ENCODE data around the gene CLTCL1. TPM values are rescaled to one million over a fixed set of nuclear protein-coding genes. Genes with fewer than 3 reads are reported as not detected.

The CLTCL1 gene
- total and polyA plus RNA-seq, 9 of the 15 experiments (the other 6 are each of a cell fraction or from before 2014, with no cell fraction given) = 1.1 to 11.7 (median 5.0) TPM

DNA sequence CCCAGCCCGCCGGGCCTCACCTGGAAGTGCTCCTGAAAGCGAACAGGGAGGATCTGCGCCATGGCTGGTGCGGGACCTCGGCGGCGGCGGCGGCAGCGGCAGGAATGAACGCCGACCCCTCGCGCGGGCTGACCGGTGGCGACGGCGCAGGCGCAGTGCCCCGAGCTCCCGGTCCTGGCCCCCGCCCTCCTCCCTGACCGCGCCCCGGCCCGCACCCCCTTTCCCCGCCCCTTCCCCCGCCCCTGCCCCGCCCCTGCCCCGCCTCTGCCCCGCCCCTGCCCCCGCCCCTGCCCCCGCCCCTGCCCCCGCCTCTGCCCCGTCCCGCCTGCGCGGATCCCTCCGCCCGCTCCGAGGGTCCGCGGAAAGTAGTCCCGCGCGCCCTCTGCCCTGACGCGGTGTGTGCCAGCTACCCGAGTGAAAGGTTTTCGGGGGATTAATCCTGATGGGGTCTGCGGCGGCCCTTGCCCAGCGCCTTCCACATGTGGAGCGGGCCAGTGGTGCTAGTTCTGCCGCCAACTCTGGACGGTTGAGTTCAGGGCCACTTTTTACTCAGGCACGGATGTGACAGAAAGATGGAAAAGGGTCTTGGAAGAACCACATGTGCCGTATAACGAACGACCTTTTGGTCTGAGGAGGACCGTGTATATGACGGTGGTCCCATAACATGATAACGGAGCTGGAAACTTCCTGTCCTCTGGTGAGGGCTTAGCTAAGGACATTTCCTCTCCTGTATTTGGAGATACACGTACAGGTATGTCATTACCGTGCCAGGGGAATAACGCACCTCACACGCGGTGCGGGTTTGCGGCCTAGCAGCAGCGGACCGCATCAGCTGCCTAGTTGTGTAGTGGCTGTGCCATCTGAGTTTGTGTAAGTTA is at the start of gene CLTCL1 (continued):
- peak; percentile 88 for TF ChIP-seq PHF20 (IDR thresholded peaks at IDR 0.05; ENCODE audit: partially characterized antibody)
- TF ChIP-seq CSDE1 (IDR thresholded peaks at IDR 0.05) = peak in 1 of 2 experiments; percentile 76; a peak in 3 of 4 replicates
- peak; percentile 72 for TF ChIP-seq SOX6 (IDR thresholded peaks at IDR 0.05)
- TF ChIP-seq ZNF212 (CRISPR knock-in tag; IDR thresholded peaks at IDR 0.05) = no peak
- TF ChIP-seq, protein P1, sequence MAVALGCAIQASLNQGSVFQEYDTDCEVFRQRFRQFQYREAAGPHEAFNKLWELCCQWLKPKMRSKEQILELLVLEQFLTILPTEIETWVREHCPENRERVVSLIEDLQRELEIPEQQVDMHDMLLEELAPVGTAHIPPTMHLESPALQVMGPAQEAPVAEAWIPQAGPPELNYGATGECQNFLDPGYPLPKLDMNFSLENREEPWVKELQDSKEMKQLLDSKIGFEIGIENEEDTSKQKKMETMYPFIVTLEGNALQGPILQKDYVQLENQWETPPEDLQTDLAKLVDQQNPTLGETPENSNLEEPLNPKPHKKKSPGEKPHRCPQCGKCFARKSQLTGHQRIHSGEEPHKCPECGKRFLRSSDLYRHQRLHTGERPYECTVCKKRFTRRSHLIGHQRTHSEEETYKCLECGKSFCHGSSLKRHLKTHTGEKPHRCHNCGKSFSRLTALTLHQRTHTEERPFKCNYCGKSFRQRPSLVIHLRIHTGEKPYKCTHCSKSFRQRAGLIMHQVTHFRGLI (CRISPR knock-in tag; IDR thresholded peaks at IDR 0.05) = peak; percentile 66; the same call in 1 of the 2 replicates
- no peak for TF ChIP-seq HNRNPH1 (optimal IDR thresholded peaks at IDR 0.05; ENCODE audit: low read depth, low read length)
- peak; percentile 99 for TF ChIP-seq KDM2B (CRISPR knock-in tag; IDR thresholded peaks at IDR 0.05)
- TF ChIP-seq PRPF4 (IDR thresholded peaks at IDR 0.05; ENCODE audit: insufficient read depth, low read depth, low read length, poor library complexity, severe bottlenecking) = no peak
- TF ChIP-seq, protein P2, sequence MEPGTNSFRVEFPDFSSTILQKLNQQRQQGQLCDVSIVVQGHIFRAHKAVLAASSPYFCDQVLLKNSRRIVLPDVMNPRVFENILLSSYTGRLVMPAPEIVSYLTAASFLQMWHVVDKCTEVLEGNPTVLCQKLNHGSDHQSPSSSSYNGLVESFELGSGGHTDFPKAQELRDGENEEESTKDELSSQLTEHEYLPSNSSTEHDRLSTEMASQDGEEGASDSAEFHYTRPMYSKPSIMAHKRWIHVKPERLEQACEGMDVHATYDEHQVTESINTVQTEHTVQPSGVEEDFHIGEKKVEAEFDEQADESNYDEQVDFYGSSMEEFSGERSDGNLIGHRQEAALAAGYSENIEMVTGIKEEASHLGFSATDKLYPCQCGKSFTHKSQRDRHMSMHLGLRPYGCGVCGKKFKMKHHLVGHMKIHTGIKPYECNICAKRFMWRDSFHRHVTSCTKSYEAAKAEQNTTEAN (CRISPR knock-in tag; IDR thresholded peaks at IDR 0.05) = peak; percentile 90; the same call in 1 of the 2 replicates
- TF ChIP-seq, protein P3, sequence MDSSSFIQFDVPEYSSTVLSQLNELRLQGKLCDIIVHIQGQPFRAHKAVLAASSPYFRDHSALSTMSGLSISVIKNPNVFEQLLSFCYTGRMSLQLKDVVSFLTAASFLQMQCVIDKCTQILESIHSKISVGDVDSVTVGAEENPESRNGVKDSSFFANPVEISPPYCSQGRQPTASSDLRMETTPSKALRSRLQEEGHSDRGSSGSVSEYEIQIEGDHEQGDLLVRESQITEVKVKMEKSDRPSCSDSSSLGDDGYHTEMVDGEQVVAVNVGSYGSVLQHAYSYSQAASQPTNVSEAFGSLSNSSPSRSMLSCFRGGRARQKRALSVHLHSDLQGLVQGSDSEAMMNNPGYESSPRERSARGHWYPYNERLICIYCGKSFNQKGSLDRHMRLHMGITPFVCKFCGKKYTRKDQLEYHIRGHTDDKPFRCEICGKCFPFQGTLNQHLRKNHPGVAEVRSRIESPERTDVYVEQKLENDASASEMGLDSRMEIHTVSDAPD (CRISPR knock-in tag; IDR thresholded peaks at IDR 0.05) = no peak
- TF ChIP-seq ZNF3 (CRISPR knock-in tag; IDR thresholded peaks at IDR 0.05) = no peak
- TF ChIP-seq, protein P4, sequence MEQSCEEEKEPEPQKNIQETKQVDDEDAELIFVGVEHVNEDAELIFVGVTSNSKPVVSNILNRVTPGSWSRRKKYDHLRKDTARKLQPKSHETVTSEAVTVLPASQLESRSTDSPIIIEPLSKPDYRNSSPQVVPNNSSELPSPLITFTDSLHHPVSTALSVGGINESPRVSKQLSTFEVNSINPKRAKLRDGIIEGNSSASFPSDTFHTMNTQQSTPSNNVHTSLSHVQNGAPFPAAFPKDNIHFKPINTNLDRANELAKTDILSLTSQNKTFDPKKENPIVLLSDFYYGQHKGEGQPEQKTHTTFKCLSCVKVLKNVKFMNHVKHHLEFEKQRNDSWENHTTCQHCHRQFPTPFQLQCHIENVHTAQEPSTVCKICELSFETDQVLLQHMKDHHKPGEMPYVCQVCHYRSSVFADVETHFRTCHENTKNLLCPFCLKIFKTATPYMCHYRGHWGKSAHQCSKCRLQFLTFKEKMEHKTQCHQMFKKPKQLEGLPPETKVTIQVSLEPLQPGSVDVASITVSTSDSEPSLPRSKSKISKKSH (CRISPR knock-in tag; IDR thresholded peaks at IDR 0.05) = no peak; the same call in 1 of the 2 replicates
- peak; percentile 14; the same call in 1 of the 2 replicates for TF ChIP-seq EP300 (IDR thresholded peaks at IDR 0.05; ENCODE audit: low read length)
- TF ChIP-seq ZNF174 (CRISPR knock-in tag; IDR thresholded peaks at IDR 0.05) = no peak
- TF ChIP-seq, protein P5, sequence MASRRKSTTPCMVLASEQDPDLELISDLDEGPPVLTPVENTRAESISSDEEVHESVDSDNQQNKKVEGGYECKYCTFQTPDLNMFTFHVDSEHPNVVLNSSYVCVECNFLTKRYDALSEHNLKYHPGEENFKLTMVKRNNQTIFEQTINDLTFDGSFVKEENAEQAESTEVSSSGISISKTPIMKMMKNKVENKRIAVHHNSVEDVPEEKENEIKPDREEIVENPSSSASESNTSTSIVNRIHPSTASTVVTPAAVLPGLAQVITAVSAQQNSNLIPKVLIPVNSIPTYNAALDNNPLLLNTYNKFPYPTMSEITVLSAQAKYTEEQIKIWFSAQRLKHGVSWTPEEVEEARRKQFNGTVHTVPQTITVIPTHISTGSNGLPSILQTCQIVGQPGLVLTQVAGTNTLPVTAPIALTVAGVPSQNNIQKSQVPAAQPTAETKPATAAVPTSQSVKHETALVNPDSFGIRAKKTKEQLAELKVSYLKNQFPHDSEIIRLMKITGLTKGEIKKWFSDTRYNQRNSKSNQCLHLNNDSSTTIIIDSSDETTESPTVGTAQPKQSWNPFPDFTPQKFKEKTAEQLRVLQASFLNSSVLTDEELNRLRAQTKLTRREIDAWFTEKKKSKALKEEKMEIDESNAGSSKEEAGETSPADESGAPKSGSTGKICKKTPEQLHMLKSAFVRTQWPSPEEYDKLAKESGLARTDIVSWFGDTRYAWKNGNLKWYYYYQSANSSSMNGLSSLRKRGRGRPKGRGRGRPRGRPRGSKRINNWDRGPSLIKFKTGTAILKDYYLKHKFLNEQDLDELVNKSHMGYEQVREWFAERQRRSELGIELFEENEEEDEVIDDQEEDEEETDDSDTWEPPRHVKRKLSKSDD (conservative IDR thresholded peaks at IDR 0.05; ENCODE audit: low read length) = no peak; the same call in 1 of the 2 replicates
- no peak for TF ChIP-seq POLR3A (IDR thresholded peaks at IDR 0.05; ENCODE audit: borderline replicate concordance, extremely low read depth, insufficient read depth, insufficient read length)
